Glutamatergic neuron (in vitro differentiated cells): ENCODE data around the gene ANO2. TPM values are rescaled to one million over a fixed set of nuclear protein-coding genes. Genes with fewer than 3 reads are reported as not detected.

Source experiments
- DNase-seq: peaks from one replicate; pipeline ENCODE4 v3.0.0; 2022
- H3K27ac Mint-ChIP-seq: one replicate; pipeline ENCODE4 v1.8.0; 2020; ENCODE audit warnings: mild to moderate bottlenecking, mixed read lengths, inconsistent platforms; ENCODE audit not compliant: unreplicated experiment
- H3K27me3 Mint-ChIP-seq: one replicate; pipeline ENCODE4 v1.8.0; 2020; ENCODE audit warnings: mild to moderate bottlenecking, moderate library complexity, mixed read lengths, inconsistent platforms; ENCODE audit not compliant: unreplicated experiment
- H3K36me3 Mint-ChIP-seq: one replicate; pipeline ENCODE4 v1.8.0; 2020; ENCODE audit warnings: mild to moderate bottlenecking, mixed read lengths, inconsistent platforms; ENCODE audit not compliant: unreplicated experiment
- H3K4me1 Mint-ChIP-seq: one replicate; pipeline ENCODE4 v1.8.0; 2020; ENCODE audit warnings: mild to moderate bottlenecking, low read depth, mixed read lengths, inconsistent platforms; ENCODE audit not compliant: unreplicated experiment
- H3K4me3 Mint-ChIP-seq: one replicate; pipeline ENCODE4 v1.8.0; 2020; ENCODE audit warnings: mild to moderate bottlenecking, mixed read lengths, inconsistent platforms; ENCODE audit not compliant: unreplicated experiment
- H3K9me3 Mint-ChIP-seq: one replicate; pipeline ENCODE4 v1.8.0; 2020; ENCODE audit warnings: mild to moderate bottlenecking, moderate library complexity, mixed read lengths, inconsistent platforms; ENCODE audit not compliant: unreplicated experiment
- total RNA-seq: library from RNA; stranded (reverse); fragmentation: NEBNext Ultra II Directional; extraction: Animal tissue kit (Norgen Biotek cat#: 25700); gene quantifications from one replicate; pipeline ENCODE4 v1.2.1, GENCODE V29; 2021; ENCODE audit not compliant: unreplicated experiment
- TF ChIP-seq, protein P1 (sequence below): fragments of 200-600 bp; sonication (generic); IDR thresholded peaks from one replicate; pipeline ENCODE4 v1.5.0; 2021; ENCODE audit not compliant: partially characterized antibody, unreplicated experiment

The ANO2 gene
- total RNA-seq, 1 donor from 2014 or later: not detected

DNA sequence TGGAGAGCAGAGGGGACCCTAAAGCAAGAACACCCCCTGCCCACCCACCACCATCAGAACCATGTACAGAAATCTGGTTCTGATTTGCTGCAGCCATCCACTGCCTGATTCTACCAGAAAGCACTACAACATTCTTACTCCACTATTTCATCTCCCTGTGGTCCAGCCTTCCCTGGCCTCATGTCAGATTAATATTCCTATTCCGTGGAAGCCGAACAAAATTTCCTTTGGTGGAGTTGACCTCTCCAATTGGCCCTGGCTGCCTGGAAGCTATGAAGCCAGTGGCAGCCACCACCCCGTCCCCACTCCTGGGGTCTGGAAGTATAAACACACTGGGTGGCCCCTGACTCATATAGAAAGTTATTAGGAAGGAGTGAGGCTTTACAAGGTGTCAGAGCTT lies 60.2 kb downstream of the ANO2 start:
- H3K27me3 Mint-ChIP-seq: peaks cover 2% of the 10 kb centered on the region
- H3K36me3 Mint-ChIP-seq: no peaks in the 10 kb centered on the region
- H3K4me1 Mint-ChIP-seq: no peaks in the 10 kb centered on the region
- no peak overlapping the region for H3K27ac Mint-ChIP-seq
- TF ChIP-seq, protein P1, sequence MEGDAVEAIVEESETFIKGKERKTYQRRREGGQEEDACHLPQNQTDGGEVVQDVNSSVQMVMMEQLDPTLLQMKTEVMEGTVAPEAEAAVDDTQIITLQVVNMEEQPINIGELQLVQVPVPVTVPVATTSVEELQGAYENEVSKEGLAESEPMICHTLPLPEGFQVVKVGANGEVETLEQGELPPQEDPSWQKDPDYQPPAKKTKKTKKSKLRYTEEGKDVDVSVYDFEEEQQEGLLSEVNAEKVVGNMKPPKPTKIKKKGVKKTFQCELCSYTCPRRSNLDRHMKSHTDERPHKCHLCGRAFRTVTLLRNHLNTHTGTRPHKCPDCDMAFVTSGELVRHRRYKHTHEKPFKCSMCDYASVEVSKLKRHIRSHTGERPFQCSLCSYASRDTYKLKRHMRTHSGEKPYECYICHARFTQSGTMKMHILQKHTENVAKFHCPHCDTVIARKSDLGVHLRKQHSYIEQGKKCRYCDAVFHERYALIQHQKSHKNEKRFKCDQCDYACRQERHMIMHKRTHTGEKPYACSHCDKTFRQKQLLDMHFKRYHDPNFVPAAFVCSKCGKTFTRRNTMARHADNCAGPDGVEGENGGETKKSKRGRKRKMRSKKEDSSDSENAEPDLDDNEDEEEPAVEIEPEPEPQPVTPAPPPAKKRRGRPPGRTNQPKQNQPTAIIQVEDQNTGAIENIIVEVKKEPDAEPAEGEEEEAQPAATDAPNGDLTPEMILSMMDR: no peak
- no peak for DNase-seq
- no peak overlapping the region for H3K4me3 Mint-ChIP-seq
- no peaks in the 10 kb centered on the region for H3K9me3 Mint-ChIP-seq

- TF ChIP-seq, protein P1: no peak
- H3K9me3 Mint-ChIP-seq: no peaks in the 10 kb centered on the region
- peaks cover 2% of the 10 kb centered on the region for H3K27me3 Mint-ChIP-seq
- no peak overlapping the region for H3K27ac Mint-ChIP-seq
- H3K4me1 Mint-ChIP-seq: no peaks in the 10 kb centered on the region
- H3K4me3 Mint-ChIP-seq: no peak overlapping the region
- no peaks in the 10 kb centered on the region for H3K36me3 Mint-ChIP-seq
- no peak for DNase-seq
These were observed 60.8 kb downstream of the ANO2 start for GRCh38 chr12:5884285-5884684.

DNA sequence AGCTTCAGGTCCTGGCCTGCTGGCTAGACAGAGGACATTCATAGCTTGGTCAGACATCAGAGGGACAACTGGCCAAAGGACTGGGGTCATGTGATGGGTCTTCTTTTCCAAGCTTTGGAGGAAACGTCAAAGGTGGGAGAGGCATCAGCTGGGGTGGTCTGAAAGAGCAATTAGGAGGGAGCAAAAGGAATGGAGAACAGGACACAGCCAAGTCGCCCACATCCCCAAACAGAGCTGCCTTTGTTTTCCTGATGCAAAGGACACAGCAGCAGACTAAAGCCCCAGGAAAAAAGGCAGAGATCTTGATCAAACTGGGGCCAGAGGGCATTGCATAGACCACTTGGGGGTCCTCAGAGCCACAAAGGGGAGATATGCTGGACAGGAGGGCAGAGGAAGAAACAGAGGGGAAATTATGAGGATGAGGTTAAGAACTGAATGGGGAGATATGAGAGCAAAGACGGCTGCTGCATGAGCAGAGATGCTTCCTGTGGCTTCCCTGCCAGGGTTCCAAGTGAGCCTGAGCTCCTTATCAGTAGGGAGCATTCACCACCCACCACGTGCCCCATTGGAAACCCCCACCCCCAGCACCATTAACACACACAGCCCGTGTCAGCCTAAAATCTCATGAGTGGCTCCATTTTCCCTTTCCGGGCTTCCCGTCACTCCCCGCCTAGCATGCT lies 62.4 kb downstream of the ANO2 start:
- H3K36me3 Mint-ChIP-seq: no peaks in the 10 kb centered on the region
- TF ChIP-seq, protein P1: no peak
- H3K4me3 Mint-ChIP-seq: no peak overlapping the region
- peaks cover 2% of the 10 kb centered on the region for H3K27me3 Mint-ChIP-seq
- H3K4me1 Mint-ChIP-seq: no peaks in the 10 kb centered on the region
- no peak overlapping the region for H3K27ac Mint-ChIP-seq
- DNase-seq: no peak
- H3K9me3 Mint-ChIP-seq: no peaks in the 10 kb centered on the region

DNA sequence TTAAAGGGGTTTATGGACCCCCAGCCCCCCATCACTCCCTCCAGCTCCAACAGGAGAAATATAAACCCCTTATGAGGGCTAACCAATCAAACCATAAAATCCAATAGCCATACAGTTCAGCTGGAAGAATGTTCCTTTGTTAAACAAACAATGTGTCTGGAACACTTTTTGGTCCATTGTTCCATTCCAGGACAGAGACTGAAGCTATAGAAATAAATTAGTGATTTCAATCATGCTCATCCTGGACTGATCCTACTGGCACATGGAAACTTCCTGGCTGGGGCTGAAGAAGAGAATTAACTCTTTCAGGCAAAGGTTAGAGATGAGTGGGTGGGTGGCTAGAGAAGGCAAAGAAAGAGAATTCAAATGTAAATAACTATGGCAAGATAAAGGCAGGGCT lies 63.4 kb downstream of the ANO2 start:
- TF ChIP-seq, protein P1: no peak
- no peaks in the 10 kb centered on the region for H3K4me1 Mint-ChIP-seq
- H3K36me3 Mint-ChIP-seq: no peaks in the 10 kb centered on the region
- no peaks in the 10 kb centered on the region for H3K9me3 Mint-ChIP-seq
- H3K4me3 Mint-ChIP-seq: no peak overlapping the region
- DNase-seq: no peak
- no peaks in the 10 kb centered on the region for H3K27me3 Mint-ChIP-seq
- H3K27ac Mint-ChIP-seq: no peak overlapping the region

GRCh38 chr12:5881101-5881606 lies 63.9 kb downstream of the ANO2 start:
- Mint-ChIP-seq H3K27ac (no peak overlapping the region), H3K36me3 (no peaks in the 10 kb centered on the region), H3K4me1 (no peaks in the 10 kb centered on the region), H3K4me3 (no peak overlapping the region), H3K27me3 (no peaks in the 10 kb centered on the region), H3K9me3 (no peaks in the 10 kb centered on the region)
- TF ChIP-seq, protein P1: no peak
- no peak for DNase-seq
